GM19351 (cell line): ENCODE measurements around the gene PTPRN2.
"Not testable (repeated sequence)": the region's sequence is repeated elsewhere in the genome, so short reads cannot be mapped to it uniquely, and the experiment has no call there.

Experiments
- ATAC-seq: cut with Tn5 transposase; IDR thresholded peaks from one replicate; pipeline ENCODE4 v1.9.1; 2021; ENCODE audit warnings: mild to moderate bottlenecking, moderate library complexity; ENCODE audit not compliant: unreplicated experiment

The PTPRN2 gene

DNA sequence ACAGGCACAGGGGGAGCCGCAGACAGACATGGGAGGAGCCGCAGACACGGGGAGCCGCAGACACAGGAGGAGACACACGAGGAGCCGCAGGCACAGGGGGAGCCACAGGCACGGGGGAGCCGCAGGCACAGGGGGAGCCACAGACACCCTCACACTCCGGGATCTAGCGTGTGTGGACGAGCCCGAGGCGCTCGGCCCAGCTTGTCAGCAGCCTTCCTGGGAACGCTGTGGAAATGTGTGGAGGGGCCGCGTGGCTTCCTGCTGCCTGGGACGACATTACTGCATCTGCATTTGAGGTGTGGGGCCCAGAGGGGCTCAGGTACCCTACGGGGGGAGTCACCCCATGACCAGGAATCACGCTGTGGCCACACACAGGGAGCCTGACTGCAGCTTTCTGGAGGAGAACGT, 313.2 kb downstream of the PTPRN2 start:
- no peak for ATAC-seq

DNA sequence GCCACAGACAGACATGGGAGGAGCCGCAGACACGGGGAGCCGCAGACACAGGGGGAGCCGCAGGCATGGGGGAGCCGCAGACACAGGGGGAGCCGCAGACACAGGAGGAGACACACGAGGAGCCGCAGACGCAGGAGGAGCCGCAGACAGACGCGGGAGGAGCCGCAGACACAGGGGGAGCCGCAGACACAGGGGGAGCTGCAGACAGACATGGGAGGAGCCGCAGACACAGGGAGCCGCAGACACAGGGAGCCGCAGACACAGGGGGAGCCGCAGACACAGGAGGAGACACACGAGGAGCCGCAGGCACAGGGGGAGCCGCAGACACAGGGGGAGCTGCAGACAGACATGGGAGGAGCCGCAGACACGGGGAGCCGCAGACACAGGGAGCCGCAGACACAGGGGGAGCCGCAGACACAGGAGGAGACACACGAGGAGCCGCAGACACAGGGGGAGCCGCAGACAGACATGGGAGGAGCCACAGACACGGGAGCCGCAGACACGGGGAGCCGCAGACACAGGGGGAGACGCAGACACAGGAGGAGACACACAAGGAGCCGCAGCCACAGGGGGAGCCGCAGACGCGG, 313.8 kb downstream of the PTPRN2 start:
- not testable (repeated sequence) for ATAC-seq

DNA sequence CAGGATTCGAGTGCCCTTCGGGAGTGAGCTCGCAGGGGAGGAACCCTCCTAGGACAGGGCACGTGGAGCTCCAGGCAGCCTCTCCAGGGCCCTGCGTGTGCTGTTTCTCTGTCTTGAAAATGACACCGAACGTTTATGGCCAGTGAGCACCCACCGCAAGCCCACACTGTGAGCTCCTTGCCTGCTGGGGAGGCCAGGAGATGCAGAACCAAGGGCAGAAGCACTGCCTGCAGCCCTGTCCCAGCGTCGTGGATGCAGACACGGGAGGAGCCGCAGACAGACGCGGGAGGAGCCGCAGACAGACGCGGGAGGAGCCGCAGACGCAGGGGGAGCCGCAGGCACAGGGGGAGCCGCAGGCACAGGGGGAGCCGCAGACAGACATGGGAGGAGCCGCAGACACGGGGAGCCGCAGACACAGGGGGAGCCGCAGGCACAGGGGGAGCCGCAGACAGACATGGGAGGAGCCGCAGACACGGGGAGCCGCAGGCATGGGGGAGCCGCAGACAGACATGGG, 314.4 kb downstream of the PTPRN2 start:
- no peak for ATAC-seq

DNA sequence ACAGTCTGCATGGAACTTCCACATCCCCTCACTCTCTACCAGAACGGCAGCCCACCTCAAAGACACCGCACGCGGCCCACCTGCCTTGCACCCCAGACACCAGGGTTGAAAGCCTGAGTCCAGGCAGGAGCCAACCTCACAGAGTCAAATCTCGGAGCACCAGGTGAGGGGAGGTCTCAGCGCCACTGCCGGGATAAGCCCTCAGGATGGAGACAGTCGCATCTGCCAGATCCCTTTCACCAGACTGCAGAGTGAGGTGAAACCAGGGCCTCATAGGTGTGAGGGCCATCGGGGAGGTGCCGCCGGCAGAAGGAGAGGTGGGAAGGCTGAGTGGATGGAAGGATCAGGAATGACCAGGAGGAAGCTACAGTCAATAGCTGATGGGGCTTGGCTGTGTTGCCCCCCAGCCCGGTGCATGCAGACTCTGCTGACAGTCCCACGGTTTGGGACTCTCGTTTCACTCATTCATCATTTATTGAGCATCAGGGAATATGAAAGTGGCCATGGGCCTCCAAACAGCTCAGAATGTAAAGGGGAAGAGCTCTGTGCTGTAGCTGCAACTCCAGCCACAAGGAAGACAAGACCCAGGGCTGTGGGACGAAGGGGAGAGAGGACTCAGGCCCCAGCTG, 315.0 kb downstream of the PTPRN2 start:
- no peak for ATAC-seq

DNA sequence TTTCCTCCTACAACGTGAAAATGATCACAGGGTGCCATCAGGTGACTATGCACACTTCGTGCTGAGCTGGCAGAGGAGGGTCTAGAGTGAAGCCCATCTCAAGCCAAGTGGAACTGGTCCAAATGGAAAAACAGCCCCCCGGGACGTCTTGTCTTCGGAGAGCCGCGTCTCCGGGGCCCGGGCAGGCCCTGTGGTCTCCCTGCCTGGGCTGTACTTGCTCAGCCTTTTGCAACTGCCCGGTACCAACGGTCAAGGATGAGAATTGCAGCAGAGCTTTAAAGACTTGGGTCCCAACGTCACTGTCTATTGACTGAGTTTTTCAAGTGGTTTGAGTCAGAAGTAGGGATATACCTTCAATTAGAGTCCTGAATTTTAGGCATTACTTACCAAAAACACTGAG, 315.5 kb downstream of the PTPRN2 start:
- ATAC-seq, result no peak

DNA sequence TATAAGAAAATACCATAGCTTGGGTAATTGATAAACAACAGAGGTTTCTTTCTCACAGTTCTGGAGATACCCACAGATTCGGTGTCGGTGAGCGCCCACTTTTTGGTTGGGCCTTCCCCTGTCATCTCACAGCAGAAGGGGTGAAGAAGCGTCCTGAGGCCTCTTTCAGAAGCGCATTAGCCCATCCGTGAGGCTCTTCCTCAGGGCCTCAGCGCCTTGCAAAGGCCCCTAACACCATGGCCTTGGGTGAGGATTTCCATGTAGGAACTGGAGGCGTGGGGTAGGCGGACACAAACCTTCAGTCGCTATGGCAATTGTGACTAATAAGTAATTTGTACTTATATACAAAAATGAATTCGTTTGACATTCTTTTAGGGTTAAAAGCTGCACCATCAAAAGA, 316.0 kb downstream of the PTPRN2 start:
- no peak for ATAC-seq

DNA sequence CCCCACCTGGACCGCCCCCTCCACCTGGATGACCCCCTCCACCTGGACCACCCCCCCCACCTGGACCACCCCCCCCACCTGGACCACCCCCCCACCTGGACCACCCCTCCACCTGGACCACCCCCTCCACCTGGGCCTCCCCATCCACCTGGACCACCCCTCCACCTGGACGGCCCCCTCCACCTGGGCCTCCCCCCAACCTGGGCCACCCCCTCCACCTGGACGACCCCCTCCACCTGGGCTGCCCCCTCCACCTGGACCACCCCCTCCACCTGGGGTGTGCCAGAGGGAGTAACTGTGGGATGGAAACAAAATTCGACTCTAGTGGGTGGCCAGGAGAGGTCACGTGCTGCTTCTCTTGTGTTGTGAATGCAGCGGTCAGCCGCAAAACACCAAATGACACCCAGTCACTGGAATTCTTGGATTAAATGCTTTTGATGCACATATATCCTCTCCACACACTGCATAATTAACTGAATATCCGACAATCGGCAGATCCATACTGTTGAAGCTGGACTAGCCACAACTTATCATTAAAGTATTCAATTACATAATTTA, 316.7 kb downstream of the PTPRN2 start:
- no peak for ATAC-seq

DNA sequence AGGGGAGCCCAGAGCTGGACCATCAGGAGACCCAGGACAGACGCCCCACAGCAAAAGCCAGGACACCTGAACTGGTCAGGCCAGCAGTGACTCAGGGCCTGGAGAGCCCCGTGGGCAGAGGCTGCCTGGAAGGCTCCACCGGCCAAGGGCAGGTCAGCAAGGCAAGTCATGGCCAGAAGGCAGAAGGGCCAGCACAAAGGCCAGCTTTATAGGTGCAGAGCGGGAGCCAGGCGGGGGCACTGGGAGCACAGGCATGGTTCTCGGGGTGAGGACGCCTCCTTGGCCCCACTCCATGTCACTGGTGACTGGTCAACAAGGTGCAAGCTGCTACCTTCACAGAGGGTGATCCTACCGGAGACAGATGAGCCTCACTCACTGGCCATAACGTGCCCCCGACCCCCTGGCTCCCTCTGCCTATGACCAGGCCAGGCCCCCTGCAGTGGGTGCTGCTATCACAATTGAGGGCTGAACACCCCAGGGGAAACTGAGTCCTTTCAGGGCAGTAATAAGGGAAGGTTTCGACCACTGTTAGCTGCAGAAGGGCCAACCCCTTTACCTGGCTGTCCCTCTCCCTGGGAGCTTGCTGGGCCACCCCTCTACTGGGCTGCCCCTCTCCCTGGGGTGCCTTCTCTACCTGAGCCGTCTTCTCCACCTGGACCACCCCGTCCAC, 317.4 kb downstream of the PTPRN2 start:
- ATAC-seq, result no peak

DNA sequence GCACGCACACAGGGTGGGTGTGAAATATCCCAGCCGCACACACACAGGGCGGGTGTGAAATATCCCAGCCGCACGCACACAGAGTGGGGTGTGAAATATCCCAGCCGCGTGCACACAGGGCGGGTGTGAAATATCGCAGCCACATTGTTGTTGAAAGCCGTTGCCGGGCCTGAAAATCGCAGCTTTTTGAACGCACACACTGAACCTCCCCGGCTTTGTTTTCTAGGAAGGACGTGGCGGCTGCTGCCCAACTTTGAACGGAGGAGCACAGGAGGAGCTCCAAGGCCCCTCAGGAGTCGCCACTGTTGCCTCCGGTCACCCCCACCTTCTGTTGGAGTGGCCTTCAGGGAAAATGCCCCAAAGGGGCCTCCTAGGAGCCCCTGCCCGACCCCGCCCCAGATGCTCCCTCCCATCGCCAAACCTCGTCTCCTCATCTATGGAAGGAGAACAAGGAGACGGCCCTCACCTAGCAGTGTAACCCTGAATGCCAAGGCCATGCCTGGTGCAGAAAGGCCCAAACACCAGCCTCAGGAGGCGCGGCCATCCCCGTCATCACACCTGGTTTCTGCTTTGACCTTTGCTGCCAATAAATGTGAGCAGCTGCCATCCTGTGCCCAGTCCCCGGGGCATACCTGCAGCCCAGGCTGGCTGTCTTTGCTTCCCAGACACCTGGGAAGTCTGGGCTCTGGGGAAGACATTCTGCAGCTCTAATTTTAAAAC, 318.6 kb downstream of the PTPRN2 start:
- no peak for ATAC-seq

DNA sequence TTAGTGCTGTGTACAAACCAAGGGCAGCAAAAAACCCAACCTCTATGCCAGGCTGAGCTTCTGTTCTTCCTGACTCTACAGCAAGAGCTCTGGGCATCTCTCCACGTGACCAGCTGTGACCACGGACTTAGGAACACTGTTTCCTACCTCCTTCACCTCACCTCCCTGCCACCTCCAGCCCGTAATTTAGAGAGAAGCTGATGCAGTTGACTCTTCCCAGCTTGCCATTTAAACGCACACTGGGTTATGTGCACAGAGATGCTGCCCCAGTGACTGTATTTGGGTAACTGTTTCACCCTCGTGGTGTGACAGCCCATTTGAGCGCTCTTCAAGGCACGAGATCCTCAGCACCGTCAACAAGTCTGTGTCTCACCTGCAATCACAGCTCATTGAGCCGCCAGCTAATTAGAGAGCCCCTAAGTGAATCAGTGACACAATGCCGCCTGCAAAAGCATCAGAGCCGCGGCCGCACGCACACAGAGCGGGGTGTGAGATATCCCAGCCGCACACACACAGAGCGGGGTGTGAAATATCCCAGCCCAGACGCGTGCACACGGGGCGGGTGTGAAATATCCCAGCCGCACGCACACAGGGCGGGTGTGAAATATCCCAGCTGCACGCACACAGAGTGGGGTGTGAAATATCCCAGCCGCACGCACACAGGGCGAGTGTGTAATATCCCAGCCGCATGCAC, 319.7 kb downstream of the PTPRN2 start:
- ATAC-seq, result no peak

DNA sequence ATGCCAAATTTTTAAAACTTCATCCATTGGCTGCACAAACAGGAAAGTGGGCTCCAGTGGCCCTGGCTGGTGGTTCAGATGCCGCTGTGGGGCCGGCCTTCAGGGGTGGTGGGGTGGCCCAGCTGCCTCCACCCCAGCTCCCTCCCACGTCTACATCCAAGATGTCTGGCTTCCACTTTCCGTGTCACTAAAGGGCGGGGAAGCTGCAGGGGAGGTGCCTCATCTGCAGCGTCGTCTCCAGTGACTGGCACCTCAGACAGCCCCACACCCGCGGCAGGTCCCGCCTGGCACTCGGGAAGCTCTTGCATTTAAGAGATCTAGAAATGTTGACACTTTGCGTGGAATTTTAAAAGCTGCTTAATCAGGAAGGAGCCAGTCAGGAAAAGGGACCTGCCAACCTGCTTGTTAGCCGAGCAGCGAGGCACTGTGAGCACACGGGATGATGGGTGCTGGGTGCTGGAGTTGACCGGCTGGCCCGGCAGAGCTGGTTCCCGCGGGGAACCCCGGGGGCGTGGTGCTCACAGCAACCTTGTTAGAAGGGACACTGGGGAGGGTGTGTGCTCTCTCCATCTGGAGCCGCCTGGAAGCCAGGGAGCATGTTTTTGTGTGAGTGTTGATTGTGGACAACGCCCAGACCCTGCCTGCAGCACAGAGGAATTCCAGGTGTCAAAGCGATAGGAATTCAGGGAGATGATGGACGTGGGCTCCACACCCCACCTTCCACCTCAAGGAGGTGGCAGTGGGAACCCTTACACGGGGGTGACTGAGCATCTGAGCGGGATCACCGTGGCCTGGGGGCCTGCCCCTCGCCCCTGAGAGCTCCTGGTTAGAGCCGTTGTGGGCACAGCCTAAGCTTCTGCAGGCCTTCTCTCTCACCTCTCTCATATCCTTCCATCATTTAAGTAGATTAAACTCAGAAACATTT, 320.5 kb downstream of the PTPRN2 start:
- ATAC-seq, result no peak

DNA sequence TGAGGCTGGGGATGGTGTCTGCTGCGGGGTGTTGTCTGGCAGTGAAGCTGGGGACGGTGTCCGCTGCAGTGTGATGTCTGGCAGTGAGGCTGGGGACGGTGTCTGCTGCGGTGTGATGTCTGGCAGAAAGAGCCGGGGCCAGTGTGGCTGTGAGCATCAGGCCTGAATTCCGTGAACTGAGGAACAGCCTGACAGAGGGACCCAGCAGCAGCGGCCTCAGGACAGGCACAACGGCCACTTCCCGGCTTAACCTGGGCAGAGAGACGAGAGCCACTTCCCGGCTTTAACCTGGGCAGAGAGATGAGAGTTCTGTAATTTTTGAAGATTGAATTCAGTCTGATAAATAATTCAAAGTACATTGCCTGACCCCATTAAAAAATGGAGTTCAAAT, 321.2 kb downstream of the PTPRN2 start:
- no peak for ATAC-seq

DNA sequence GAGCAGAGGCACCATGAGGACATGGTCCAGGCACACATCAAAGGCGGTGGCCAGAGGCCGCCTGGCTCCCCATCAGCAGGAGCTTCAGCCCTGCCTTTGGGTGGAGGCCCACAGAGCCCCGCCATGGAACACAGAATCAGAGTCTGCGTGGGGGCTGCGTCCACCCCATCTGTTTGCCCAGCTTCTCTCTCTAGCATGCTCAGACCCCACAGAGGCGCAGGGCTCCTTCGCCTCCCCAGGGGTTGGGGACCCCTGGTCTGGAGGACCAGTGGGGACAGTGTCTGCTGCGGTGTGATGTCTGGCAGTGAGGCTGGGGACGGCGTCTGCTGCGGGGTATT, 321.9 kb downstream of the PTPRN2 start:
- no peak for ATAC-seq

DNA sequence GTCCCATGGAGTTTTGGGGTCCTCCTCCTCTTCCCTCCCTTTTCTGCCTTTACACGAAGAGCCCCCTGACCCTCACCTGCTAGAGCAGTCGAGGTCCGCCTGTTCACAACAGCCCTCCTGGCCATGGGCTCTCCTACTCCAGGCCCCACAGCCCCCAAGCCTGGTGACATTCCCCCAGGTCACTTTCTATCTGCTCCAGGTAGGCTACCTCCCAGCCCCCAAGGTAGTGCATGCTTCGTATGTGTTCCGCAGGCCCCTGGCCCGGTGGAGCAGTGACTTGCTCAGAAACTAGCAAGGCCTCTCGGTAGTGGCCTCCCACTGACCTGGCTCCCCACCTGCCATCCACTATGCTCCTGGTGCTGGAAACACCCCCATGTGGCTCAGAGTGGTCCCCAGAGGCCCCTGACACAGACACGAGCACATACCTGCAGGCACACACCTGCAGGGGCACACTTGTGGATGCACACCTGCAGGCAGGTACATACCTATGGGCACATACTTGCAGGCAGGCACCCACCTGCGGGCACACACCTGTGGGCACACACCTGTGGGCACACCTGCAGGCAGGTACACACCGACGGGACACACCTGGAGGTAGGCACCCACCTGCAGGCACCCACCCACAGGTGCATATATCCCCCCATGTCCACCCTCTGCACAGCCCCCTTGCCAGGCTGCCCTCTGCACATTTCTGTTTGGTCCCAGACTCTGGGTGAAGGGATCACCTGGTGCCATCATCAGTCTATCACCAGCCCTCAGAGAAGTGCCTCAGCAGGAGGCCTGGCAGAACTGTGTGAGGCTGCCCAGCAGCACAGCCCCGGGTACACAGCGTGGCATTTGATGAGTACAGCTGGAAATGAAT, 322.5 kb downstream of the PTPRN2 start:
- no peak for ATAC-seq

DNA sequence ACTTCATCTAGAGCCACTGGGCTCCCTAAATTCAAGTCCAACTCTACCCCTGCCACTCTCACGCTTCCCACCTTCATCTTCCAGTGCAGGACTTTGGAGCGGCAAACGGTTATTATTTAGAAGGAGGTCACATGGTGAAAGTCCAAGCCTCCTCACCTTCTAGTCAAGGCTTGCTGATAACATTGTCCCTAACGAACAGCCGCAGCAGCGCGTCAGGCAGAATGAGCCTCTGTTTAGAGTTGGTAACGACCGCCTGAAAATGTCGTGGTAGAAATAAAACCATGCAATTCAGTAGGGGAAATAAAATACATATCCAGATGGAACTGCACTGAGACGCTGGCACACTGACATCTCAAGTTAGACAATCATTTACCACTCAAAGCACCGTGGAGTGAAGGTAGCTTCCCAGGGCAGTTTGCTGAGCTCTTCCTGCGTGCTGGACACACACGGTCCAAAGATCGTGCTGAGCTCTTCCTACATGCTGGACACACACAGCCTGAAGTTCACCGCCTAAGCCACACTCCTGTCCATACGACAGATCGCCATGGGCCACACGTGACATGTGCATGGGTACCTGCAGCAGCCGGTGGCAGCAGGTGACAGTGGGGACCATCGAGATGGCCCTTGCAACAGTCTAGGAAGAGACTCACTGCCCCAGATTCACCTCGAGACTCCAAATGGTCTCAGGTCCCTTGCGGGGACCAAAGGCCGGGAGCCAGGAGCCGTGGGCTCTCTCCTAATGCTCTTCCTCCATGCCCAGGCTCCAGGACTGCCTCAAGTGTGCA, 323.5 kb downstream of the PTPRN2 start:
- no peak for ATAC-seq

DNA sequence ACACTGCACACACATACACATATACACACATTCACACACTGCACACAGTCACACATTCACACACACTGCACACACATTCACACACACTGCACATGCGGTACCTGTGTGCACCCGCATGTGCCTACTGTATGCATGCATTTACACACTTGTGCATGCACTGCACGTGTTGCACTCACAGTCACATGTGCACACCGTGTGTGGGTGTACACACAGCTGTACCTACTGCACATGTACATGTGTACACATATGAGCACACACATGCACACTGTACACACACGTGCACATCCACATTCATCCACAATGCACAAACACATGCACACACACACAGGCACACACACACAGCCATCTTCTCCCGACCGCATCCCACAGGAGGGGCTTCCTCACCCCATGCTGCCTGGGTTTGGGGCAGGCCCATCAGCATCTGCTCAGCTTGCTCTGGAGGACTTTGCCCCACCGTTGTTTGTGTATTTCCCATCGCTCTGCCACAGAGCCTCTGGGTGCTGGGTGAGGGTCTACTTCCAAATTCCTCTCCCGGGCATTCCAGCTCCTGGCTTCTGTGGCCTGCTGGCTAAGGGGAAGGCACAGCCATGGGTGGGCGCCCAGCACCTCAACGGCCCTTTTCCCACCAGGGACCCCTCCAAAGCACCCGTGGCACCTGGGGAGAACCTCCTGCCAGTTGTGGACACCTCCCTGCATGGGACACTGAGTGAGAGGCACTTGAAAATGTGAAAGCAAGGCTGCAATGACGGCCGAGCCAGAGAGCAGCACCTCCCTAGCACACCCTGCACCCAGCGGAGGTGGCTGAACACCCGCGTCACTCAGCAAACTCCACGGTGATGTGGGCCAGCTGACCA, 324.3 kb downstream of the PTPRN2 start:
- ATAC-seq, result no peak
